Measurements from ENCODE around the gene MTCH1. TPM values are rescaled to one million over a fixed set of nuclear protein-coding genes. Genes with fewer than 3 reads are reported as not detected.

Gene MTCH1
- total and polyA plus RNA-seq, 9 of the 15 experiments (the other 6 are each of a cell fraction or from before 2014, with no cell fraction given), result 7.9 to 161 (median 118) TPM

- no peak for TF ChIP-seq DDX20 (tag; IDR thresholded peaks at IDR 0.05; ENCODE audit: low read depth)
- TF ChIP-seq POLR3G (IDR thresholded peaks at IDR 0.05; ENCODE audit: extremely low read depth, insufficient read length, insufficient replicate concordance), result no peak
- TF ChIP-seq ZNF217 (CRISPR knock-in tag; IDR thresholded peaks at IDR 0.05), result no peak
- no peak for TF ChIP-seq ZNF324 (CRISPR knock-in tag; IDR thresholded peaks at IDR 0.05)
- peak; percentile 93 for TF ChIP-seq RB1 (IDR thresholded peaks at IDR 0.05; ENCODE audit: low read depth)
- no peak for TF ChIP-seq KAT7 (CRISPR knock-in tag; IDR thresholded peaks at IDR 0.05; ENCODE audit: borderline replicate concordance)
- TF ChIP-seq DEAF1 (CRISPR knock-in tag; IDR thresholded peaks at IDR 0.05), result peak; percentile 99
- TF ChIP-seq SLC30A9 (CRISPR knock-in tag; IDR thresholded peaks at IDR 0.05), result no peak
- TF ChIP-seq SMAD1 (IDR thresholded peaks at IDR 0.05; ENCODE audit: low read depth, low read length, partially characterized antibody), result peak; percentile 30
- TF ChIP-seq ETS1 (conservative IDR thresholded peaks at IDR 0.05; ENCODE audit: control insufficient read depth, low read depth, low read length), result peak; percentile 47; the same call in 1 of the 2 replicates
- no peak for TF ChIP-seq TSHZ1 (CRISPR knock-in tag; IDR thresholded peaks at IDR 0.05)
- no peak for TF ChIP-seq RBM17 (IDR thresholded peaks at IDR 0.05; ENCODE audit: borderline replicate concordance, low read depth, low read length)
- TF ChIP-seq SMARCB1 (IDR thresholded peaks at IDR 0.05; ENCODE audit: insufficient read length, low read depth), result no peak
- TF ChIP-seq HDAC6 (IDR thresholded peaks at IDR 0.05; ENCODE audit: low read depth, low read length), result no peak
- no peak for TF ChIP-seq ZBTB26 (CRISPR knock-in tag; IDR thresholded peaks at IDR 0.05)
- TF ChIP-seq ZNF444 (CRISPR knock-in tag; IDR thresholded peaks at IDR 0.05), result no peak
- no peak for TF ChIP-seq MED1 (CRISPR knock-in tag; IDR thresholded peaks at IDR 0.05; ENCODE audit: borderline replicate concordance)
- no peak for TF ChIP-seq CHD1 (IDR thresholded peaks at IDR 0.05; ENCODE audit: low read length)
- TF ChIP-seq RBM15 (IDR thresholded peaks at IDR 0.05; ENCODE audit: insufficient read depth, low read length), result no peak
These were observed 43.4 kb upstream of the MTCH1 start (continued) for GRCh38 chr6:37029249-37029971.
